ENCODE data around the gene NOVA2.

NOVA2 gene

GRCh38 chr19:45972947-45973540 is 621 bp downstream of the NOVA2 start:
- H3K27me3 ChIP-seq (ENCODE audit: control insufficient read depth, low read length), result peaks cover 28% of the 10 kb centered on the region
- H3K9me2 ChIP-seq (replicated peaks; ENCODE audit: control insufficient read depth, low read length), result no peaks in the 10 kb centered on the region
- H3K27ac ChIP-seq (ENCODE audit: low read depth, low read length), result no peak overlapping the region
- no peak for TF ChIP-seq EZH2phosphoT487 (IDR thresholded peaks at IDR 0.05; ENCODE audit: borderline replicate concordance, low read length)
- no peak for TF ChIP-seq CTCF (IDR thresholded peaks at IDR 0.05; ENCODE audit: low read depth, low read length, poor library complexity, severe bottlenecking)
- H3K9me3 ChIP-seq (ENCODE audit: control insufficient read depth, insufficient read depth, low read length), result no peaks in the 10 kb centered on the region
- no peak overlapping the region for H3K4me3 ChIP-seq (ENCODE audit: low read length)
- peaks cover 19% of the 10 kb centered on the region for H3K4me1 ChIP-seq (ENCODE audit: control insufficient read depth, low read length)
- H3K79me2 ChIP-seq (ENCODE audit: control insufficient read depth, low read length), result no peaks in the 10 kb centered on the region
- no peaks in the 10 kb centered on the region for H4K20me1 ChIP-seq (ENCODE audit: control insufficient read depth, insufficient read depth, low read depth, low read length)
- H3K4me2 ChIP-seq (ENCODE audit: low read length), result no peak overlapping the region
- H3F3A ChIP-seq (ENCODE audit: control insufficient read depth, insufficient read depth), result no peaks in the 10 kb centered on the region; the same call in 1 of the 2 replicates
- H3K36me3 ChIP-seq (ENCODE audit: control insufficient read depth, low read length), result no peaks in the 10 kb centered on the region

- peak overlapping the region; percentile 56 for H3K4me2 ChIP-seq (ENCODE audit: low read length)
- H3K79me2 ChIP-seq (ENCODE audit: control insufficient read depth, low read length), result no peaks in the 10 kb centered on the region
- peaks cover 29% of the 10 kb centered on the region for H3K27me3 ChIP-seq (ENCODE audit: control insufficient read depth, low read length)
- no peak overlapping the region for H3K27ac ChIP-seq (ENCODE audit: low read depth, low read length)
- H3K4me1 ChIP-seq (ENCODE audit: control insufficient read depth, low read length), result peaks cover 19% of the 10 kb centered on the region
- H3K36me3 ChIP-seq (ENCODE audit: control insufficient read depth, low read length), result no peaks in the 10 kb centered on the region
- no peaks in the 10 kb centered on the region; the same call in 1 of the 2 replicates for H3F3A ChIP-seq (ENCODE audit: control insufficient read depth, insufficient read depth)
- H3K9me2 ChIP-seq (replicated peaks; ENCODE audit: control insufficient read depth, low read length), result no peaks in the 10 kb centered on the region
- H4K20me1 ChIP-seq (ENCODE audit: control insufficient read depth, insufficient read depth, low read depth, low read length), result no peaks in the 10 kb centered on the region
- no peak for TF ChIP-seq EZH2phosphoT487 (IDR thresholded peaks at IDR 0.05; ENCODE audit: borderline replicate concordance, low read length)
- TF ChIP-seq CTCF (IDR thresholded peaks at IDR 0.05; ENCODE audit: low read depth, low read length, poor library complexity, severe bottlenecking), result no peak
- no peaks in the 10 kb centered on the region for H3K9me3 ChIP-seq (ENCODE audit: control insufficient read depth, insufficient read depth, low read length)
- no peak overlapping the region; the same call in 1 of the 2 replicates for H3K4me3 ChIP-seq (ENCODE audit: low read length)
These were observed 1.4 kb downstream of the NOVA2 start for GRCh38 chr19:45972081-45972946.

GRCh38 chr19:45971260-45971902 is 2.3 kb downstream of the NOVA2 start:
- H3K4me2 ChIP-seq (ENCODE audit: low read length), result peak overlapping the region; percentile 56
- no peak overlapping the region for H3K27ac ChIP-seq (ENCODE audit: low read depth, low read length)
- H3K36me3 ChIP-seq (ENCODE audit: control insufficient read depth, low read length), result no peaks in the 10 kb centered on the region
- H3F3A ChIP-seq (ENCODE audit: control insufficient read depth, insufficient read depth), result no peaks in the 10 kb centered on the region; the same call in 1 of the 2 replicates
- peaks cover 31% of the 10 kb centered on the region for H3K27me3 ChIP-seq (ENCODE audit: control insufficient read depth, low read length)
- peaks cover 19% of the 10 kb centered on the region for H3K4me1 ChIP-seq (ENCODE audit: control insufficient read depth, low read length)
- peak overlapping the region; percentile 41 for H3K4me3 ChIP-seq (ENCODE audit: low read length)
- no peaks in the 10 kb centered on the region for H3K9me3 ChIP-seq (ENCODE audit: control insufficient read depth, insufficient read depth, low read length)
- no peaks in the 10 kb centered on the region for H3K79me2 ChIP-seq (ENCODE audit: control insufficient read depth, low read length)
- no peaks in the 10 kb centered on the region for H3K9me2 ChIP-seq (replicated peaks; ENCODE audit: control insufficient read depth, low read length)
- no peaks in the 10 kb centered on the region for H4K20me1 ChIP-seq (ENCODE audit: control insufficient read depth, insufficient read depth, low read depth, low read length)
- TF ChIP-seq CTCF (IDR thresholded peaks at IDR 0.05; ENCODE audit: low read depth, low read length, poor library complexity, severe bottlenecking), result no peak
- TF ChIP-seq EZH2phosphoT487 (IDR thresholded peaks at IDR 0.05; ENCODE audit: borderline replicate concordance, low read length), result no peak

All from DOHH2 (cell line).